Stimulated activated CD8-positive, alpha-beta memory T cell treated with anti-CD3 and anti-CD28 coated beads, Interleukin-12 subunit alpha, Interleukin-12 subunit beta, amount 100 ng/mL, for 4 hours (primary cell): ENCODE measurements around the gene RABEPK.
"Not testable (repeated sequence)": the region's sequence is repeated elsewhere in the genome, so short reads cannot be mapped to it uniquely, and the experiment has no call there.

Experiments used
- DNase-seq: peaks from one replicate; pipeline ENCODE4 v3.0.0-alpha.2; 2020; ENCODE audit warnings: low read depth

RABEPK gene

DNA sequence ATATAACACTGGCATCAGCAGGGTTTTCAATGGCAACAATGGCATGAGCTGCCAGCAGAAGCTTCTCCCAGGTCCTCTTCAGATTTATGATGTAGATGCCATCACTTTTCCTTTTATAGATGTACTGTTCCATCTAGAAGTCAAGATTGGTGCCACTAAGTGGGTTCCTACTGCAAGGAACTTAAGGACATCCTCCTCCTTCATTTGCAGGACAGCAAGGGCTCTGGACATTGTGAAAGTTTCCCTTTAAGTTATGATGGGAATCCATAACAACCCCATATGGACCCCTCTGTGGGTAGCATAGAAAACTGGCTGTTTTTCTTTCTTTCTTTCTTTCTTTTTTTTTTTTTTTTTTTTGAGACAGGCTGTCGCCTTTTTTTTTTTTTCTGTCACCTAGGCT lies 4.8 kb upstream of the RABEPK start:
- DNase-seq, result not testable (repeated sequence)

DNA sequence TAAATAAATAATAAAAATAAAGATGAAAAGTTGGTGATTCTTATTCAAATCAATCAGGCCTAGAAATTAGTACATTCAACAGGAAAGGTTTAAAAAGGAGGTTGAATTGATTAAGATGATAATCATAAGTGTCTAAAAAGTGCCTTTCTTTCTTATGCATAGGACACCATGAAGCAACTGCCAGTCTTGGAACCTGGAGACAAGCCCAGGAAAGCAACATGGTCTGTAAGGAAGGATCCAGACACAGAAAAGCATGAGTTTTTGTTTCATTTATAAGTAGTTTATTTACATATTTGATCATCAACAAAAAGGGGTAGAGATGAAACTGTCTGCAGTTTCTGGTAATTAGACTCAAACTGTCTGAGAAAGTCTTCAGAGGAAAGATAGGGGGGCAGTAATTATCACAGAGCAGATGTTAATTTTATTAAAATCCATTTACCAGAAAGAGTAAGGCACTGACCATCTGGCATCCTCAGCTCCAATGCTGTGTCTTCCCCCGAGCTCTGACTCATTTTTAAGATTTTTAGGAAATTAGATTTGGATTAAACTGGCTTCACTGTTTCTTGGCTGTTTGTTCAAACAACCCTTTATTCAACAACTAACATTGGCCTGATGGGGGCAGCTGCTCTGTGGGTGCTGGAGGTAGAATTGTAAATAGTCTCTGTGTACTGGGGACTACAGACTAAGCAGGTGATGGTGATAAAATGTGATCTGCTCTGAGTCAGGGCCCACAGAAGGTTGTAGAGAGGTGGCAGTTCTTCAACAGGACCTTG lies 2.7 kb downstream of the RABEPK start:
- DNase-seq, result no peak

DNA sequence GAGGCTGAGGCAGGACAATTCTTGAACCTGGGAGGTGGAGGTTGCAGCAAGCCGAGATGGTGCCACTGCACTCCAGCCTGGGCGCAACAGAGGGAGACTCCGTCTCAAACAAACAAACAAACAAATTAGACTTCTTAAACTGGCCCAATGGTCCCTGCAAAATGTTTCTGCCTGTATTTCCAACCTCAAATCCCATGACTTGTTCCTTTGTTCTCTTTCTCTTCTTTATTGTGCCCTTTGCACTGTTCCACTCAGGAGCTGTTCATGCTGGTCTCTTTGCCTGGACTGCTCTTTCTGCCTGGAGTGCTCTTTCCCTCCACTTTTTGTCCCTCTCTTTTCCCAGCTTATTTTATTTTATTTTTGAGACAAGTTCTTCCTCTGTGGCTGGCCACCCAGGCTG lies 4.1 kb downstream of the RABEPK start:
- DNase-seq, result no peak

DNA sequence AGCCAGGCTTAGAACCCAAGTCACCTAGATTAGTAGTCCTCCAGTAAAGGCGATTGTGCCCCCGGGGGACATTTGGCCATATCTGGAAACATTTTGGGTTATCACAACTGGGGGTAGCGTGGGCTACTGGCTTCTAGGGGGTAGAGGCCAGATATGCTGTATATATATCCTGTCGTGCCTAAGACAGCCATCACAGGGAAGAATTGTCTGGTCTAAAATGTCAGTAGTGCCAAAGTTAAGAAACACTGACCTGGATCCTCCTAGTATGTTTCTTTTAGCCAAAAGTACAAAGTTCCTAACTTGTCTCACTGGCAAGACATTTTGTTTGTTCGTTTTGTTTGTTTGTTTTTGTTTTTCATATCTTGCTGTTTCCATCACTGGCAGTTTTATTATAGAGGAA lies 13.8 kb downstream of the RABEPK start:
- DNase-seq, result no peak

DNA sequence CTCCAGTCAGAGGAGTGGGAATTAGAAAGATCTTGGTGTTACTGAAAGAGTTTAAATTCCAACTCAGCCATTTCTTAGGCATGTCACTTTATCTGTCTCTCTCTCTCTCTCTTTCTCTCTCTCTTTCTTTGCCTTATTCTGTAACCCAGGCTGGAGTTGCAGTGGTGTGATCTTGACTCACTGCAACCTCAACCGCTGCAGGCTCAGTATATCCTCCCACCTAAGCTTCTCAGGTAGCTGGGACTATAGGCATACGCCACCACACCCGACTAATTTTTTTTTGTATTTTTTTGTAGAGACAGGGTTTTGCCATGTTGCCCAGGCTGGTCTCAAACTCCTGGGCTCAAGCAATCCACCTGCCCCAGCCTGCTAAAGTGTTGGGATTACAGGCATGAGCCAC lies 18.3 kb downstream of the RABEPK start:
- DNase-seq, result no peak

DNA sequence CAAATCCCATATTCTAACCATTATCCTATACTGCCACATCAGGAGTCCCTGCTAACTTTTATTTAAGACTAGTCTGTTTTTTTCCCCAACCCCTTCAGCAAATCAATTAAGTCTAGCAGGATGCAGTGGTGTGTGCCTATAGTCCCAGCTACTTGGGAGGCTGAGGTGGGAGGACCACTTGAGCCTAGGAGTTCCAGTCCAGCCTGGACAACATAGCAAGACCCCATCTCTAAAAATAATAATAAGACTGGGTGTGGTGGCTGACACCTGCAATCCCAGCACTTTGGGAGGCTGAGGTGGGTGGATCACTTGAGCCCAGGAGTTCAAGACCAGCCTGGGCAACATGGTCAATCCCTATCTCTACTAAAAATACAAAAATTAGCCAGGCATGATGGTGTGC lies 24.5 kb downstream of the RABEPK start:
- DNase-seq, result not testable (repeated sequence)

DNA sequence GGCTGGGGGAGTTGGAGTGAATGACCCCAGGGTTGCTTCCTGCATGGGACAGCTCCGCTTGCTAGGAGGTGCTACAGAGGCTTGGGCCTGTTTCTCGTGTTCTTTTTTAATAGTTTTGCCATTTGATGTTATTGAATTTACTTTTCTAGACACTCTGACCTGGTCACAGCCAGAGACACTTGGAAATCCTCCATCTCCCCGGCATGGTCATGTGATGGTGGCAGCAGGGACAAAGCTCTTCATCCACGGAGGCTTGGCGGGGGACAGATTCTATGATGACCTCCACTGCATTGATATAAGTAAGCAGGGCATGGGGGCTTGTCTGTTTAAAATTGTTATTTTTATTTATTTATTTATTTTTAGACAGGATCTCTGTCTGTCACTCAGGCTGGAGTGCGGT lies 27.4 kb downstream of the RABEPK start:
- DNase-seq, result no peak

DNA sequence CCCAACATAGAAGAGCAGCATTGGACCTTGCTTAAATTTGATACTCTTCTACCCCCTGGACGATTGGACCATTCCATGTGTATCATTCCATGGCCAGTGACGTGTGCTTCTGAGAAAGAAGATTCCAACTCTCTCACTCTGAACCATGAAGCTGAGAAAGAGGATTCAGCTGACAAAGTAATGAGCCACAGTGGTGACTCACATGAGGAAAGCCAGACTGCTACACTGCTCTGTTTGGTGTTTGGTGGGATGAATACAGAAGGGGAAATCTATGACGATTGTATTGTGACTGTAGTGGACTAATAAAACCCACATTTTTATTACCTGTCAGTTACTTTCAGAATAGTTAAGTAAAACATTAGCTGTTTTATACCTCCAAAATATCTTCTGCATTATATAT lies 33.3 kb downstream of the RABEPK start:
- DNase-seq, result no peak

DNA sequence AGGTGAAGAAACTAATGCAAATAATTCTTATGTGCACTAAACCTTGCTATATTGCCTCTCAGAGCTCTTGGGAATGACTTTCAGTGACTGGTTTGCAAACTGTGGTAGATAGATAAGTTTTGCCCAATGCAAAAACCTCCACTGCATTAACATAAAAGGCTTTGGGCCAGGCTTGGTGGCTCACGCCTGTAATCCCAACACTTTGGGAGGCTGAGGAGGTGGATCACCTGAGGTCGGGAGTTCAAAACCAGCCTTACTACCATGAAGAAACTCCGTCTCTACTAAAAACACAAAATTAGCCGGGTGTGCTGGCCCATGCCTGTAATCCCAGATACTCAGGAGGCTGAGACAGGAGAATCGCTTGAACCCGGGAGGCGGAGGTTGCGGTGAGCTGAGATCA lies 33.8 kb downstream of the RABEPK start:
- DNase-seq, result not testable (repeated sequence)

DNA sequence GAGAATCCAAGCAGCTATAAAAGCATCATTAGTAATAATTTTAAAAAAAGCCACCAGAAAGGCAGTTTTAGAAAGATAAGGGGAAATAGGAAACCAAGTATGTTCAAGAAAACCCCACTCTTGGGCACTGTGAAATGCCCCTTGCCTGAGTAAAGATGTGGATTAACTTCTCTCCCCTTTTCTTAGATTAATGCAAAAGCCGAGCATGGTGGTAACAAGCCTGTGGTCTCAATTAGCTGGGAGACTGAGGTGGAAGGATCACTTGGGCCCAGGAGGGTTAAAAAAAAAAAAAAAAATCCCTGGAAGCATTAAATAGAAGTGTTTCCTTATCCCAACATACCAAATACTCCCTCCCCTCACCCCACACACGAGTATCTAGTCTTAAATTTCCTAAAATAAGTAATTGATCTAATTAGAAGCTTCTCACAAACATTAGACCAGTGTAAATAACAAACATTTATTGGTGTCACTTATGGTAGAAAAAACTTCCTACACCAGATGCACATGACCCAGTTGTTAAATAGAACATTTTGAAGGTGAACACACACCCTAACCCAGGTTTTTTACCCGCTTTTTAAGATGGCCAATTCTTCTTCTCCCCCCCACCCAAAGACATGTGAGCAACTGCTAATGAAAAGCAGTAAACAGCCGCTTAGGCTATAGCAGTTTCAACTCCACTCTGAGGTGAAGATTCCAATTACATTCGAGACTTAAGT lies 35.6 kb downstream of the RABEPK start:
- no peak for DNase-seq

DNA sequence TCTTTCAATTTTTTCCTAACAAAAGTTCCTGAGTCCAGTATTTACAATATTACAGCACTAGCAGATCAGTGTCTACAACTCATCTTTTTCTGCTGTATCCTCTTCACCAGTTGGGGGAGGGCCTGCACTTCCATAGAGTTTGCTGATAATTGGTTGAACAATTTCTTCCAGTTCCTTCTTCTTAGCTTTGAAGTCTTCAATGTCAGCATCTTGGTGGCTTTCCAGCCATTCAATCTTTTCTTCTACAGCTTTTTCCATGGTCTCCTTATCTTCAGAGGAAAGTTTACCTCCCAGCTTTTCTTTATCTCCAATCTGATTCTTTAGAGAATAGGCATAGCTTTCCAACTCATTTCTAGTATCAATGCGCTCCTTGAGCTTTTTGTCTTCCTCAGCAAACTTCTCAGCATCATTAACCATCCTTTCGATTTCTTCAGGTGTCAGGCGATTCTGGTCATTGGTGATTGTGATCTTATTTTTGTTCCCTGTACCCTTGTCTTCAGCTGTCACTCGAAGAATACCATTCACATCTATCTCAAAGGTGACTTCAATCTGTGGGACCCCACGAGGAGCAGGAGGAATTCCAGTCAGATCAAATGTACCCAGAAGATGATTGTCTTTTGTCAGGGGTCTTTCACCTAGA lies 36.3 kb downstream of the RABEPK start:
- DNase-seq, result not testable (repeated sequence)

DNA sequence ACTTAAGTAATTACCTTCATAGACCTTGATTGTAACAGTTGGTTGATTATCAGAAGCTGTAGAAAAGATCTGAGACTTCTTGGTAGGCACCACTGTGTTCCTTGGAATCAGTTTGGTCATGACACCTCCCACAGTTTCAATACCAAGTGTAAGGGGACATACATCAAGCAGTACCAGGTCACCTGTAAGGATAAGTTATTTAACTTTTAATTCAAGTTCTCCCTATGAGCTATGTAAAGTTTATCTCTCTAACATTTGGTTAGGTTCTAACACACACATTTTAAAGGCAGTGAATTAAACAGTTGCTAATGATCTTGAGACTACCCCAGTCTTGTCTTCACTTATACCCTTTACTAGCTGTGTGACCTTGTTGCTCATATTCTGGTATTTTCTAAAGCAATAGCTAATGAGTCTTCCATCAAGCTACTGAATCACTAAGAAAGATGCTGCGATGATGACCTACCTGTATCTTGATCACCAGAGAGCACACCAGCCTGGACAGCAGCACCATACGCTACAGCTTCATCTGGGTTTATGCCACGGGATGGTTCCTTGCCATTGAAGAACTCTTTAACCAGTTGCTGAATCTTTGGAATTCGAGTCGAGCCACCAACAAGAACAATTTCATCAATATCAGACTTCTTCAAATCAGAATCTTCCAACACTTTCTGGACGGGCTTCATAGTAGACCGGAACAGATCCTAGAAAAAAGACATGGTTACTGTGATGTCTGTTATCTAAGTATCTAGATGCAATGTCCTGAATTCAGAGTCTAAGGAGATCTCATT lies 38.0 kb downstream of the RABEPK start:
- no peak for DNase-seq

DNA sequence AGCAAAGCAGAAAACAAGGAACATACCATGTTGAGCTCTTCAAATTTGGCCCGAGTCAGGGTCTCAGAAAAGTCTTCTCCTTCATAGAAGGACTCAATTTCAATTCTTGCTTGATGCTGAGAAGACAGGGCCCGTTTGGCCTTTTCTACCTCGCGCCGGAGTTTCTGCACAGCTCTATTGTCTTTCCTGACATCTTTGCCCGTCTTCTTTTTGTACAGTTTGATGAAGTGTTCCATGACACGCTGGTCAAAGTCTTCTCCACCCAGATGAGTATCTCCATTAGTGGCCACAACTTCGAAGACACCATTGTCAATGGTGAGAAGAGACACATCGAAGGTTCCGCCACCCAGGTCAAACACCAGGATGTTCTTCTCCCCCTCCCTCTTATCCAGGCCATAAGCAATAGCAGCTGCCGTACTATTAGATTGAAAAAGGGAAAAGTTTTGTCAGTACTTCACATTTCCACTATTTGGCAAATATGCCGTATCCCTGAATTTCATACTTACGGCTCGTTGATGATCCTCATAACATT lies 38.6 kb downstream of the RABEPK start:
- DNase-seq, result no peak

DNA sequence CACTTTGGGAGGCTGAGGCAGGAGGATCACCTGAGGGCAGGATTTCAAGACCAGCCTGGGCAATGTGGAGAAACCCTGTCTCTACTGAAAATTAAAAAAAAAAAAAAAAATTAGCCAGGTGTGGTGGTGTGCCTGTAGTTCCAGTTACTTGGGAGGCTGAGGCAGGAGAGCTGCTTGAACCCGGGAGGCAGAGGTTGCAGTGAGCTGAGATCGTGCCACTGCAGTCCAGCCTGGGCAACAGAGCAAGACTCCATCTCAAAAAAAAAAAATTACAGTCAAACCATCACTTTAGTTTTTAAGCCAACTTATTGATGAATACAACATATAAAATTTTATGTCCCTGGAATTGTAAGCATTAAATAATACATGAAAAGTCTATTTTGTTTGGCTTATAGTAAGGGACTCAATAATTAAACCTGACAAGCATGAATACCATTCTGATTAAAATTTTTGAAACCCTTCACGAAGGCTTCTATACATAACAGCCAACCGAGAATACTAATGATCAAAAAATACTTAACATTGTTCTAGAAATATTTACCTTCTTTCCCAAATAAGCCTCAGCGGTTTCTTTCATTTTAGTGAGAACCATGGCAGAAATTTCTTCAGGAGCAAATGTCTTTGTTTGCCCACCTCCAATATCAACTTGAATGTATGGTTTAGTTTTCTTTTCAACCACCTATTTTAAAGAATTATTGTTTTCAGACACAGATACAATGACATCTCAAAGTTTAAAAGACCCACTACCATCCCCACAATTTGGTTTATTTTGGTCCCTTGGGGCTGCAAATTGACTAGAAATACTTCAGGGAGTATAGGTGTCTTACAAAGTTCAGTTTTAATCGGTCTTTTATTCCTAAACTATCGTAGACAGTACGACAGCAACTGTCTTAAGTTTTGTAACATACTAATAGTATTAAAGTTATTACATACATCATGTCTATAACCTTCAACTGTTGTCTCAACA lies 39.6 kb downstream of the RABEPK start:
- DNase-seq, result no peak

DNA sequence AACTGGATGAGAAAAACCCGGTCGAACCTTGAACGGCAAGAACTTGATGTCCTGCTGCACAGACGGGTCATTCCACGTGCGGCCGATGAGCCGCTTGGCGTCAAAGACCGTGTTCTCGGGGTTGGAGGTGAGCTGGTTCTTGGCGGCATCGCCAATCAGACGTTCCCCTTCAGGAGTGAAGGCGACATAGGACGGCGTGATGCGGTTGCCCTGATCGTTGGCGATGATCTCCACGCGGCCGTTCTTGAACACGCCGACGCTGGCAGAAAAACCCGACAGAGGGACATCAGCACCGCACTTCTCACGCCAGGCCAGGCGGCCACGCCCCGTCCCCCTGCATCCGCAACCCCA lies 40.3 kb downstream of the RABEPK start:
- DNase-seq, result no peak

DNA sequence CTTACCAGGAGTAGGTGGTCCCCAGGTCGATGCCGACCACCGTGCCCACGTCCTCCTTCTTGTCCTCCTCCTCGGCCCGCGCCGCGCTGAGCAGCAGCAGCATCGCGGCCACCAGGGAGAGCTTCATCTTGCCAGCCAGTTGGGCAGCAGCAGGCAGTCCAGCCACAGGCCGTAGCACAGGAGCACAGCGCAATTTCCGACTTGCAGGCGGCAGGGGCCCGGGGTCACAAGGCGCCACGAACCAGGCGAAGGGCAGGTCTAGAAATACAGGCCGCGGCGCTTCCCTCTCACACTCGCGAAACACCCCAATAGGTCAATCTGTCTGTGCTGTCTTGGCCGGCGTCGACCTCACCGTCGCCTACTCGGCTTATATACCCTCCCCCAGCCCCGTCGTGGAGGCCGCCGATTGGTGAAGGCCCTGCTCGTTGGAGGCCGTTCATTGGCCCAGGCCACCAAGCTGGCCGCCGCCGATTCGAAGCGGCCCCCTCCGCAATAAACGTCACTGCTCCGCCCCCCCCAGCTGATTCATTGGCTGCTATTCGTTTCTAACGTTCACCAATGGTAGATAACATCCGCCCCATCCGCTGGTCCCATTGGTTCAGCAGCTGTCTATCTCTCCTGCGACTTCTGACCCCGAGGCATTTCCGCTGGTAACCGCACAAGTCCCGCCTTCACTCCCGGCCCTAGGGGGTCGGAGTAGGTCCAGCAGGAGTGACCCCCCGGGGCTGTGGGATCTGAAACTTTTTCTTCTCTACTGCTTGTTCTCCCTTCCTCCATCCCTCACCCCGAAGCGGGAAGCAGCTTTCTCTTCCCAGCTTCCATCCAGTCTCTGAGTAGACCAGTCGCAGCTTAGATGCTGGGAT lies 40.9 kb downstream of the RABEPK start, which contains the start of gene HSPA5:
TSS of gene HSPA5 (minus strand) at position 344 of the 863 bp plus-strand sequence. CDS start at position 127, 217 bp downstream.
- DNase-seq, result peak; percentile 99

DNA sequence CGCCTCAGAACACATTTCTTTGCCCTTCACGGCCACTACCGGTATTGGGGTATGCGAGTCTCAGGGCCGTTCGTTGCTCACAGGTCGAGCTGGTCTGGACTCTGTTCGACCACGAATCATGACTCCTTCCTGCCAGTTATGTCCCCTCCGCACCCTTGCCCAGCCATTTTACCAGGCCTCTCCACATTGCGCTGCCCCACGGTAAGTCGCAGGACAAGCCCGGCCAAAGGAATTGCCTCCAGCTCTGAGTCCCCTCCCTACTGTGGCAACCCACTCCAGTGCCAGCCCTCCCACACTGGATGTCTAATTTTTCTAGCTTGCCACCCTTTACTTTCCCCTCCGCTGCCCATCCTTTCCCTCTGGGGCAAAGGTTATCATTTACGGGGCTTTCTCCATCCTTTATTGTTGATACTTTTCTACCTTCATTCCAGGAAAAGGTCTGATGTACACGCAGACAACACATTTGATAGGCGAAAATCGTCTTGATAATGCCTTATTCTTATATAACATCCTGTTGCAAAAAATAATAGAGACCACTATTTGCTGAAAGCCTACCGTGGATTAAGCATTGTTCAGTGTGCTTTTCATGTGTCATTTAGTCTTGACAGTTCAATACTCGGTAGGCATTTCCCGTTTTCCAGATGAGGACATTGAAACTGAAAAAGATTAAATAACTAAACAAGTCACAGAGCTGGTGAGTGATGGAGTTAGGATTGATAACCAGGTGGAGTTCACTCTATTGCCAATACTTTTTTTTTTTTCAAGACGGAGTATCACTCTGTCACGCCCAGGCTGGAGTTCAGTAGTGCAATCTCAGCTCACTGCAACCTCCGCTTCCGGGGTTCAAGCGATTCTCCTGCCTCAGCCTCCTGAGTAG lies 41.8 kb downstream of the RABEPK start:
- no peak for DNase-seq

DNA sequence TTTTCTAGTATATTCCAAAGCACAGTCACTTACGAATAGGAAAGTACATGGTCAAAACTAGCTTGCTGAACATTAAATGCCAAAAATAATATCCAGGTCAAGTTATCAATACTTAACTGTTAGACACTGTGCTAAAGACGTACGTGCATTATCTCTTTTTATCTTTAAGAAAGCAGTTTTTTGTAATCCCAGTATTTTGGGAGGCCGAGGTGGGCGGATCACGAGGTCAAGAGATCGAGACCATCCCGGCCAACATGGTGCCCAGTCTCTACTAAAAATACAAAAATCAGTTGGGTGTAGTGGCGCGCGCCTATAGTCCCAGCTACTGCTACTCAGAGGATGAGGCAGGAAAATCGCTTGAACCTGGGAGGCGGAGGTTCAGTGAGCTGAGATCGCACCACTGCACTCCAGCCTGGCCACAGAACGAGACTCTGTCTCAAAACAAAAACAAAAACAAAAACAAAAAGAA lies 43.5 kb downstream of the RABEPK start:
- no peak for DNase-seq

DNA sequence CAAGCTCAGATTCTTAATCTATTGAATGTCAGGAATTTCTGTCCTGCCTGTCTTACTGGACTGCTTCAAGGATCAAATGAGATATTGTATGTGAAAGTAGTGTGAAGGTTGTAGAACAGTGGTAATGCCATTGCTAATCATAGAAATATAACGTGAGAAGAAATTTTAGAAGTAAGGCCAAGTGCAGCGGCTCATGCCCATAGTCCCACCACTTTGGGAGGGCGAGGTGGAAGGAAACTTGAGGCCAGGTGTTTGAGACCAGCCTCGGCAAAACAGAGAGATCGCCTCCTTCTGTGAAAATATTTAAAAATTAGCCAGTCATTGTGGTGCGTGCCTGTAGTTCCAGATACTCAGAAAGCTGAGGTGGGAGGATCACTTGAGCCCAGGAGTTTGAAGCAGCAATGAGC lies 45.9 kb downstream of the RABEPK start:
- DNase-seq, result no peak
